Stimulated activated naive CD8-positive, alpha-beta T cell treated with anti-CD3 and anti-CD28 coated beads, Interleukin-15, Interleukin-2, amounts not matched to agents 100 ng/mL and 50 ng/mL, for 24 hours (primary cell): Measurements from ENCODE around the gene HUS1B.
A peak's percentile ranks its signal among the peaks of the same experiment; 100 is the strongest.

ENCODE experiments used
- H3K27ac Mint-ChIP-seq: one replicate; pipeline ENCODE4 v1.8.0; 2021; ENCODE audit warnings: mild to moderate bottlenecking, mixed read lengths
- H3K27me3 Mint-ChIP-seq: one replicate; pipeline ENCODE4 v1.8.0; 2021; ENCODE audit warnings: mixed read lengths
- H3K36me3 Mint-ChIP-seq: one replicate; pipeline ENCODE4 v1.8.0; 2021; ENCODE audit warnings: low read depth, mixed read lengths
- H3K4me1 Mint-ChIP-seq: one replicate; pipeline ENCODE4 v1.8.0; 2021; ENCODE audit warnings: low read depth, mixed read lengths
- H3K4me3 Mint-ChIP-seq: one replicate; pipeline ENCODE4 v1.8.0; 2021; ENCODE audit warnings: mild to moderate bottlenecking, mixed read lengths
- H3K9me3 Mint-ChIP-seq: one replicate; pipeline ENCODE4 v1.8.0; 2021; ENCODE audit warnings: mixed read lengths

Gene HUS1B

GRCh38 chr6:621931-622330, 35.0 kb downstream of the HUS1B start:
- Mint-ChIP-seq H3K27ac (no peak overlapping the region), H3K4me3 (no peak overlapping the region), H3K9me3 (no peaks in the 10 kb centered on the region), H3K27me3 (no peaks in the 10 kb centered on the region), H3K36me3 (peaks cover 36% of the 10 kb centered on the region), H3K4me1 (no peaks in the 10 kb centered on the region)

GRCh38 chr6:620950-621349, 36.0 kb downstream of the HUS1B start:
- Mint-ChIP-seq H3K36me3 (peaks cover 34% of the 10 kb centered on the region), H3K4me1 (no peaks in the 10 kb centered on the region), H3K27ac (no peak overlapping the region), H3K27me3 (no peaks in the 10 kb centered on the region), H3K4me3 (no peak overlapping the region), H3K9me3 (no peaks in the 10 kb centered on the region)

GRCh38 chr6:620166-620565, 36.7 kb downstream of the HUS1B start:
- no peaks in the 10 kb centered on the region for H3K27me3 Mint-ChIP-seq
- no peak overlapping the region for H3K4me3 Mint-ChIP-seq
- no peak overlapping the region for H3K27ac Mint-ChIP-seq
- no peaks in the 10 kb centered on the region for H3K4me1 Mint-ChIP-seq
- peaks cover 32% of the 10 kb centered on the region for H3K36me3 Mint-ChIP-seq
- no peaks in the 10 kb centered on the region for H3K9me3 Mint-ChIP-seq

DNA sequence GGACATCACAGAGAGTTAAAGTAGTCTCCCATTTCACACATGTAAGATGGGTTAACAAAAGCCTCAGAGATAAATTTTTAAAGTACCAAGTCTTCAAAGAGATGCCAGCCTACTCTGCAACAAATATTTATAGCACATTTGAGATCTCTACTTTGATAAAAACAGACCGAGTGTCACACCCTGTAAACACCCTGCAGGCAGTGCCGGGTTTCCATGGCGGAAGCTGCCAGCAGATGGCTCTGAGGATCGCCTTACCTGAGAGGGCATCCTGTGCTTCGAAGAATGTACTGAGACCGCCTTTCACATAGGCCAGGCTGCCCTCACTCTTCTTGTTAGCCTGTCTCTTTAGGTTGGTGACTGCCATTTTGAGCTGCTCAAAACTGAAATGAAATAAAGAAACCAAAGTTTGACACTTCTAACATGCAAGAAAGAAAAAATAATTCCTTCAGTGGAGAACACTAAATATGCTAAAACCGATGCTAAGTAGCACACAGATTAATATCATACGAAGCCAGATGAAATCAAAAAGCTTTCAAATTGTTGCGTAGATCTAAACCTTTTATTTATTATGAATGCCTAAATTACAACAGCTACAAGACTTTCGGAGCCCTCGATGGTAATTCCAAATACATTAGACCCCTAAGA, 39.3 kb downstream of the HUS1B start:
- peaks cover 38% of the 10 kb centered on the region for H3K36me3 Mint-ChIP-seq
- no peaks in the 10 kb centered on the region for H3K27me3 Mint-ChIP-seq
- no peak overlapping the region for H3K27ac Mint-ChIP-seq
- no peaks in the 10 kb centered on the region for H3K4me1 Mint-ChIP-seq
- no peaks in the 10 kb centered on the region for H3K9me3 Mint-ChIP-seq
- H3K4me3 Mint-ChIP-seq: no peak overlapping the region

DNA sequence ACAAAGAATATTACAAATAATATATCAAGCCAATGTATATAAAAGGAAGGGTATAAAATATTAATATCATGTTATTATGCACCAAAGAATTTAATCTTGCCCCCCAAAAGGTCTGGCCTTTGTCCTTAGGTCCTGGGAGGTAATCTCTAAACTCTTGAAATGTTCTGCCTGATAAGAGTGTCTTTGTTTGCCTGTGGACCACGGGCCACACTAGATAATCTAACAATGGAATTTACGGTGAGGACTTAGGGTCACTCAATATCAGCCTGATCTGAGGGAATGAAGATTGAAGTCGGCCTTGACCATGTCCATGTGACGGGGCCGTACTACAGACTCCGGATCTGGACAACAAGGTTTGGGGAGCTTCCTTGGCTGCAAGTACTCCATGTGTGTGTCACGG, 42.9 kb downstream of the HUS1B start:
- H3K27ac Mint-ChIP-seq: no peak overlapping the region
- no peak overlapping the region for H3K4me3 Mint-ChIP-seq
- H3K36me3 Mint-ChIP-seq: peaks cover 36% of the 10 kb centered on the region
- no peaks in the 10 kb centered on the region for H3K27me3 Mint-ChIP-seq
- no peaks in the 10 kb centered on the region for H3K9me3 Mint-ChIP-seq
- H3K4me1 Mint-ChIP-seq: peaks cover 4% of the 10 kb centered on the region

DNA sequence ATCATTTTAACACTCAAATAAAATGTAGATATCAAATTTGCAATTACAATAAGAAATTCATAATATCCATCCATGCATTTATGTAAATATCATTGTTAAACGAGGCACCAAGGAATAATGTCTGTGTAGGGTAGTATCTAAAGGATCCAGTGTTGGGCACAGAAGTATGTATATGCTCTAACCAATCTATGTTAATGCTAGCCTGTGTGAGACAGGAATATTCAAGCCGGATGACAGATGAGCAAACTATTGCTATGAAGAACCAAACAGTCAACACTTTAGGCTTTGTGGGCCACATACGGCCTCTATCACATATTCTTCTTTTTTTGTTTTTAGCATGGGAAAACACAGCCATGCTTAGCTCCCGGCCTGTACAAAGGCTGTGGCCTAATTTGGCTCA, 45.0 kb downstream of the HUS1B start:
- no peak overlapping the region for H3K27ac Mint-ChIP-seq
- no peaks in the 10 kb centered on the region for H3K27me3 Mint-ChIP-seq
- H3K36me3 Mint-ChIP-seq: peaks cover 33% of the 10 kb centered on the region
- no peak overlapping the region for H3K4me3 Mint-ChIP-seq
- H3K9me3 Mint-ChIP-seq: no peaks in the 10 kb centered on the region
- peaks cover 4% of the 10 kb centered on the region for H3K4me1 Mint-ChIP-seq

DNA sequence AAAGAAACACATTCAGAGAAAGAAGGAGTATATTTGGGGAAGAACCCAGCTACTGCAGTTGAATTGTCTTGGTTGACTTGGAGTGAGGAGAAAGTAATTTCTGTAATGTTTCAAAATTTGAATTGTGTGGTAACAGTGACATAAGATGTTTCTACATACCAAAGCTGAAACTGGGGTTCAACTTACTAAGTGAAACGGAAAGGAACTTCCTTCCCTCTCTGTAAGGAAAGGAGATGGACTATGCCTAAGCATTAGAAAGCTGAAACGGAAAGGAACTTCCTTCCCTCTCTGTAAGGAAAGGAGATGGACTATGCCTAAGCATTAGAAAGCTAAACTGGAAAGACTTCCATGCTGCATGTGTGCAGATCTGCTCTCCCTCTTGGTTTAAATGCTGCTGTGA, 46.0 kb downstream of the HUS1B start:
- Mint-ChIP-seq H3K9me3 (no peaks in the 10 kb centered on the region), H3K36me3 (peaks cover 40% of the 10 kb centered on the region), H3K27me3 (no peaks in the 10 kb centered on the region), H3K4me3 (no peak overlapping the region), H3K4me1 (peaks cover 4% of the 10 kb centered on the region), H3K27ac (peak overlapping the region; percentile 53)

- no peaks in the 10 kb centered on the region for H3K9me3 Mint-ChIP-seq
- no peak overlapping the region for H3K4me3 Mint-ChIP-seq
- H3K4me1 Mint-ChIP-seq: peaks cover 4% of the 10 kb centered on the region
- H3K27me3 Mint-ChIP-seq: no peaks in the 10 kb centered on the region
- H3K27ac Mint-ChIP-seq: no peak overlapping the region
- peaks cover 39% of the 10 kb centered on the region for H3K36me3 Mint-ChIP-seq
Measured at GRCh38 chr6:609905-610304, 47.0 kb downstream of the HUS1B start.

DNA sequence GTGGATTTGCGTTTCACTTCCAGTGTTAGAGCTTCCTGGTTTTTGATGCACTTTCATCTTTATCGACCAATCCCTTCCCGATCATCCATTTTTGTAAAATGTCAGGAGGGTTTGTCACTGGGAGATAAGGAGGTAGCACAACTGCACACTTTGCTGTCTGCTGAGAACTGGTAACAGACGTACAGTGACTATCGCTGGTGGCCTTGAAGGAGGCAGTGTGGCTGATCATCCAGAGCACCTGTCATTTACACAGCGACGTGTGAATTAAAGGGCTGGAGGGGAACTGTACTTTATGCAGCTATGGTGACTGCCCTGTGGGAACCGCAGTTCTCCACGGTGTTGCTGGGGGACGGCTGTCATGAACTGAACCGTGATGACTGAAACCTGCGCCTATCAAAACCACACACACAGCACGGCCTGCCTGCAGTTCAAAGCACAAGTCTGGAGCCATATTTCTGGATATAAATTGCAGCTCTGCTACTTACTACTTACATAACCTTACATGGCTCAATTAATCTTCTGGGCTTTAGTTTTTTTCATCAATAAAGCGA, 50.0 kb downstream of the HUS1B start:
- Mint-ChIP-seq H3K4me1 (peaks cover 4% of the 10 kb centered on the region), H3K27me3 (no peaks in the 10 kb centered on the region), H3K9me3 (no peaks in the 10 kb centered on the region), H3K27ac (no peak overlapping the region), H3K4me3 (no peak overlapping the region), H3K36me3 (peaks cover 31% of the 10 kb centered on the region)
